SH-SY5Y (cell line): ENCODE results near the gene SLC8A1.

ENCODE experiments used
- GATA2 ChIP-seq: IDR thresholded peaks from 2 replicates; pipeline ENCODE4 v1.6.1; 2011; ENCODE audit warnings: mild to moderate bottlenecking, low read depth, low read length
- GATA3 ChIP-seq: IDR thresholded peaks from 2 replicates; pipeline ENCODE4 v1.6.1; 2011; ENCODE audit warnings: low read depth, mild to moderate bottlenecking, low read length, moderate library complexity

- TF ChIP-seq GATA3 (no peak), GATA2 (no peak)
Measured at GRCh38 chr2:40412456-40412855, 39.4 kb downstream of the SLC8A1 start.
